HEK293T (cell line): ENCODE results near the gene ZFAND4.

Experiments used
- CTCF ChIA-PET: fragments of 350-600 bp; formaldehyde crosslinking; extraction: SDS; loops from one replicate; lab custom pipeline; 2021; ENCODE audit warnings: antibody characterized with exemption, inconsistent platforms; lab: Yijun Ruan, JAX
- POLR2A ChIA-PET: fragments of 350-600 bp; formaldehyde crosslinking; extraction: SDS; loops from one replicate; lab custom pipeline; 2020; ENCODE audit warnings: antibody characterized with exemption, inconsistent platforms; lab: Yijun Ruan, JAX
- DNase-seq: peaks from one replicate; pipeline ENCODE4 v3.0.0; 2012; ENCODE audit warnings: mixed read lengths; ENCODE audit errors: extremely low spot score
- ARNT ChIP-seq: fragments of 450-650 bp; IDR thresholded peaks from 2 replicates; pipeline ENCODE4 v1.6.1; 2017; ENCODE audit warnings: mild to moderate bottlenecking
- BHLHE40 ChIP-seq: fragments of 450-650 bp; IDR thresholded peaks from 2 replicates; pipeline ENCODE4 v1.6.1; 2016; ENCODE audit warnings: mild to moderate bottlenecking, moderate library complexity, borderline replicate concordance
- CTBP1 ChIP-seq: fragments of 450-650 bp; IDR thresholded peaks from 2 replicates; pipeline ENCODE4 v1.6.1; 2016; ENCODE audit warnings: borderline replicate concordance
- ELF4 ChIP-seq: fragments of 450-650 bp; IDR thresholded peaks from 2 replicates; pipeline ENCODE4 v1.6.1; 2017; ENCODE audit warnings: antibody characterized with exemption
- FOXA1 ChIP-seq: fragments of 450-650 bp; IDR thresholded peaks from 2 replicates; pipeline ENCODE4 v1.6.1; 2016; ENCODE audit warnings: mild to moderate bottlenecking
- FOXK2 ChIP-seq: fragments of 450-650 bp; IDR thresholded peaks from 2 replicates; pipeline ENCODE4 v1.6.1; 2016; ENCODE audit warnings: mild to moderate bottlenecking
- FOXM1 ChIP-seq: fragments of 450-650 bp; IDR thresholded peaks from 2 replicates; pipeline ENCODE4 v1.6.1; 2017; ENCODE audit warnings: mild to moderate bottlenecking, borderline replicate concordance
- HDGF ChIP-seq: fragments of 450-650 bp; IDR thresholded peaks from 2 replicates; pipeline ENCODE4 v1.6.1; 2017; ENCODE audit warnings: antibody characterized with exemption, borderline replicate concordance
- L3MBTL2 ChIP-seq: fragments of 450-650 bp; conservative IDR thresholded peaks from 2 replicates; pipeline ENCODE4 v1.6.1; 2016; ENCODE audit warnings: mild to moderate bottlenecking
- LEF1 ChIP-seq: fragments of 450-650 bp; IDR thresholded peaks from 2 replicates; pipeline ENCODE4 v1.6.1; 2017; ENCODE audit warnings: mild to moderate bottlenecking, borderline replicate concordance
- NFRKB ChIP-seq: fragments of 450-650 bp; IDR thresholded peaks from 2 replicates; pipeline ENCODE4 v1.6.1; 2016; ENCODE audit warnings: mild to moderate bottlenecking, moderate library complexity
- PKNOX1 ChIP-seq: fragments of 450-650 bp; IDR thresholded peaks from 2 replicates; pipeline ENCODE4 v1.6.1; 2016
- SP1 ChIP-seq: fragments of 450-650 bp; IDR thresholded peaks from 2 replicates; pipeline ENCODE4 v1.6.1; 2017
- SUZ12 ChIP-seq: fragments of 450-650 bp; IDR thresholded peaks from 2 replicates; pipeline ENCODE4 v1.6.1; 2016; ENCODE audit warnings: mild to moderate bottlenecking
- TARDBP ChIP-seq: fragments of 450-650 bp; IDR thresholded peaks from 2 replicates; pipeline ENCODE4 v1.6.1; 2016
- ZNF384 ChIP-seq: fragments of 450-650 bp; IDR thresholded peaks from 2 replicates; pipeline ENCODE4 v1.6.1; 2016

The ZFAND4 gene

DNA sequence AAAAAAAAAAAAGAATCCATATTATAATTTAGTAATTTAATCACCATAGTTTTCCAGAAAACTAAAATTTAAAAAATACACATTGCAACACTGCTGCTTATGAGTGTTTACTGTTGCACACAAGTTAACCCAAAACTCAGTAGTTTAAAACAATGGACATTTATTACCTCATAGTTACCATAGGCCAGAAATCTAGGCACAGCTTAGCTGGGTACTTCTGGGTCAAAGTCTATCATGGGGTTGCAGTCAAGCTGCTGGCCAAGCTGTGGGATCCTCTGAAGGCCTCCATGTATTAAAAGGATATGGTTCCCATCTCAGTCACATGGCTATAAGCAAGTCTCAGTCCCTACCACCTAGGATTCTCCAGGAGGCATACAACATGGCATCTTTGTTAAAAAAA, 83.6 kb downstream of the ZFAND4 start:
- TF ChIP-seq PKNOX1 (no peak), FOXM1 (no peak), ARNT (no peak), FOXK2 (no peak), FOXA1 (no peak), SUZ12 (no peak), TARDBP (no peak), ELF4 (no peak)
- POLR2A ChIA-PET: no interaction called here
- DNase-seq: no peak
- CTCF ChIA-PET: no interaction called here

GRCh38 chr10:45586028-45586824, 86.3 kb downstream of the ZFAND4 start:
- POLR2A ChIA-PET: no interaction called here
- no peak for TF ChIP-seq ELF4
- no peak for TF ChIP-seq SP1
- TF ChIP-seq ZNF384: no peak
- DNase-seq: no peak

GRCh38 chr10:45585131-45585530, 87.4 kb downstream of the ZFAND4 start:
- ChIA-PET CTCF (no interaction called here), POLR2A (no interaction called here)
- no peak for DNase-seq
- TF ChIP-seq FOXK2 (no peak), CTBP1 (no peak), FOXM1 (no peak), LEF1 (no peak), ARNT (no peak), BHLHE40 (no peak), TARDBP (no peak), NFRKB (no peak), ELF4 (no peak), L3MBTL2 (no peak), PKNOX1 (no peak), ZNF384 (no peak), SP1 (no peak), HDGF (no peak), SUZ12 (no peak), FOXA1 (no peak)

More at GRCh38 chr10:45586028-45586824, 86.3 kb downstream of the ZFAND4 start:
- CTCF ChIA-PET: no interaction called here

- TF ChIP-seq FOXM1 (no peak), ELF4 (no peak), SP1 (no peak), FOXA1 (no peak), BHLHE40 (no peak), CTBP1 (no peak), LEF1 (no peak), SUZ12 (no peak), ARNT (no peak), ZNF384 (no peak), NFRKB (no peak)
- ChIA-PET POLR2A (no interaction called here), CTCF (no interaction called here)
- DNase-seq: no peak
These were observed 90.2 kb downstream of the ZFAND4 start for GRCh38 chr10:45582386-45582781.

GRCh38 chr10:45581582-45582385, 90.8 kb downstream of the ZFAND4 start:
- ChIA-PET POLR2A (no interaction called here), CTCF (no interaction called here)
- no peak for DNase-seq

GRCh38 chr10:45581216-45581549, 91.4 kb downstream of the ZFAND4 start:
- ChIA-PET CTCF (no interaction called here), POLR2A (no interaction called here)
- TF ChIP-seq PKNOX1 (no peak), NFRKB (no peak), LEF1 (no peak), L3MBTL2 (no peak), TARDBP (no peak), SUZ12 (no peak), FOXK2 (no peak), BHLHE40 (no peak), SP1 (no peak), FOXA1 (no peak), CTBP1 (no peak), FOXM1 (no peak)
- no peak for DNase-seq

More at GRCh38 chr10:45581582-45582385, 90.8 kb downstream of the ZFAND4 start:
- no peak for TF ChIP-seq SUZ12
- TF ChIP-seq L3MBTL2: no peak
- TF ChIP-seq ARNT: no peak
- TF ChIP-seq ZNF384: no peak
- TF ChIP-seq SP1: no peak
- no peak for TF ChIP-seq FOXM1
- TF ChIP-seq BHLHE40: no peak
- TF ChIP-seq FOXA1: no peak
- no peak for TF ChIP-seq FOXK2
- no peak for TF ChIP-seq LEF1
- TF ChIP-seq NFRKB: no peak
